ENCODE measurements around the gene FSD2. TPM values are rescaled to one million over a fixed set of nuclear protein-coding genes. Genes with fewer than 3 reads are reported as not detected.

Gene FSD2
- total RNA-seq, 1 donor from 2014 or later: not detected

- peaks cover 31% of the 10 kb centered on the region for H3K27me3 Mint-ChIP-seq
- H3K4me3 Mint-ChIP-seq: no peak overlapping the region
- no peak overlapping the region for H3K27ac Mint-ChIP-seq
- H3K36me3 Mint-ChIP-seq: no peaks in the 10 kb centered on the region
- no peak for TF ChIP-seq CTCF (conservative IDR thresholded peaks at IDR 0.05)
- H3K9me3 Mint-ChIP-seq: peaks cover 7% of the 10 kb centered on the region
- no peak for DNase-seq (ENCODE audit: extremely low spot score, unreplicated experiment)
- no peaks in the 10 kb centered on the region for H3K4me1 Mint-ChIP-seq (ENCODE audit: unreplicated experiment)
Measured at GRCh38 chr15:82798104-82798503, 7.8 kb downstream of the FSD2 start.

- Mint-ChIP-seq H3K4me1 (ENCODE audit: unreplicated experiment) (no peaks in the 10 kb centered on the region), H3K27me3 (peaks cover 6% of the 10 kb centered on the region), H3K27ac (no peak overlapping the region), H3K36me3 (no peaks in the 10 kb centered on the region), H3K9me3 (peaks cover 7% of the 10 kb centered on the region), H3K4me3 (no peak overlapping the region)
- no peak for TF ChIP-seq CTCF (conservative IDR thresholded peaks at IDR 0.05)
- no peak for DNase-seq (ENCODE audit: extremely low spot score, unreplicated experiment)
Measured at GRCh38 chr15:82793737-82794136, 12.1 kb downstream of the FSD2 start.

GRCh38 chr15:82792068-82792467 lies 13.8 kb downstream of the FSD2 start:
- no peaks in the 10 kb centered on the region for H3K36me3 Mint-ChIP-seq
- H3K4me3 Mint-ChIP-seq: no peak overlapping the region
- no peak for TF ChIP-seq CTCF (conservative IDR thresholded peaks at IDR 0.05)
- H3K27me3 Mint-ChIP-seq: peaks cover 3% of the 10 kb centered on the region
- peaks cover 7% of the 10 kb centered on the region for H3K9me3 Mint-ChIP-seq
- no peak for DNase-seq (ENCODE audit: extremely low spot score, unreplicated experiment)
- H3K4me1 Mint-ChIP-seq (ENCODE audit: unreplicated experiment): no peaks in the 10 kb centered on the region
- H3K27ac Mint-ChIP-seq: no peak overlapping the region

GRCh38 chr15:82790321-82790720 lies 15.5 kb downstream of the FSD2 start:
- Mint-ChIP-seq H3K4me1 (ENCODE audit: unreplicated experiment) (no peaks in the 10 kb centered on the region), H3K27me3 (peaks cover 12% of the 10 kb centered on the region), H3K27ac (no peak overlapping the region), H3K36me3 (no peaks in the 10 kb centered on the region), H3K4me3 (no peak overlapping the region), H3K9me3 (peaks cover 7% of the 10 kb centered on the region)
- DNase-seq (ENCODE audit: extremely low spot score, unreplicated experiment): no peak
- TF ChIP-seq CTCF (conservative IDR thresholded peaks at IDR 0.05): no peak

GRCh38 chr15:82789491-82789890 lies 16.4 kb downstream of the FSD2 start:
- TF ChIP-seq CTCF (conservative IDR thresholded peaks at IDR 0.05): no peak
- H3K4me1 Mint-ChIP-seq (ENCODE audit: unreplicated experiment): no peaks in the 10 kb centered on the region
- peaks cover 10% of the 10 kb centered on the region for H3K9me3 Mint-ChIP-seq
- H3K27me3 Mint-ChIP-seq: peaks cover 15% of the 10 kb centered on the region
- no peak overlapping the region for H3K4me3 Mint-ChIP-seq
- H3K36me3 Mint-ChIP-seq: no peaks in the 10 kb centered on the region
- DNase-seq (ENCODE audit: extremely low spot score, unreplicated experiment): no peak
- H3K27ac Mint-ChIP-seq: no peak overlapping the region

- Mint-ChIP-seq H3K4me3 (no peak overlapping the region), H3K9me3 (peaks cover 4% of the 10 kb centered on the region), H3K27ac (no peak overlapping the region), H3K27me3 (peaks cover 15% of the 10 kb centered on the region), H3K4me1 (ENCODE audit: unreplicated experiment) (no peaks in the 10 kb centered on the region), H3K36me3 (no peaks in the 10 kb centered on the region)
- TF ChIP-seq CTCF (conservative IDR thresholded peaks at IDR 0.05): no peak
- no peak for DNase-seq (ENCODE audit: extremely low spot score, unreplicated experiment)
Measured at GRCh38 chr15:82788496-82788895, 17.4 kb downstream of the FSD2 start.

Measured in type B pancreatic cell (in vitro differentiated cells).